ENCODE results near the gene OR8B3. TPM values are rescaled to one million over a fixed set of nuclear protein-coding genes. Genes with fewer than 3 reads are reported as not detected.

Gene OR8B3
- total RNA-seq, 1 experiment from 2014 or later, result not detected

GRCh38 chr11:124434699-124435098 is 35.9 kb upstream of the OR8B3 start:
- ATAC-seq, result no peak
- TF ChIP-seq NFYB (CRISPR knock-in tag; conservative IDR thresholded peaks at IDR 0.05; ENCODE audit: low read depth) (no peak), EMX1 (CRISPR knock-in tag; IDR thresholded peaks at IDR 0.05) (no peak), ATF2 (CRISPR knock-in tag; IDR thresholded peaks at IDR 0.05; ENCODE audit: borderline replicate concordance, low read depth) (no peak), ZNF121 (CRISPR knock-in tag; IDR thresholded peaks at IDR 0.05) (no peak), ETV6 (CRISPR knock-in tag; IDR thresholded peaks at IDR 0.05) (no peak), NR1H2 (CRISPR knock-in tag; IDR thresholded peaks at IDR 0.05) (no peak), AR (CRISPR knock-in tag; IDR thresholded peaks at IDR 0.05) (no peak), ZBTB43 (CRISPR knock-in tag; IDR thresholded peaks at IDR 0.05) (no peak)
- no peak overlapping the region for H3K4me3 Mint-ChIP-seq

GRCh38 chr11:124429599-124429998 is 30.8 kb upstream of the OR8B3 start:
- no peak overlapping the region for H3K4me3 Mint-ChIP-seq
- H3K36me3 Mint-ChIP-seq, result no peaks in the 10 kb centered on the region; the same call in 1 of the 2 replicates
- H3K27ac Mint-ChIP-seq, result no peak overlapping the region
- ChIA-PET CTCF (no interaction called here), POLR2A (no interaction called here)
- no peaks in the 10 kb centered on the region for H3K4me1 Mint-ChIP-seq
- peaks cover 8% of the 10 kb centered on the region for H3K9me3 Mint-ChIP-seq
- H3K27me3 Mint-ChIP-seq (ENCODE audit: low read depth), result no peaks in the 10 kb centered on the region; the same call in 1 of the 2 replicates
- ATAC-seq (no peak), DNase-seq (ENCODE audit: low spot score) (no peak)
- TF ChIP-seq PREB (CRISPR knock-in tag; IDR thresholded peaks at IDR 0.05; ENCODE audit: borderline replicate concordance) (no peak), AR (CRISPR knock-in tag; IDR thresholded peaks at IDR 0.05) (no peak), FOXP1 (CRISPR knock-in tag; IDR thresholded peaks at IDR 0.05; ENCODE audit: borderline replicate concordance) (no peak), ZNF671 (CRISPR knock-in tag; IDR thresholded peaks at IDR 0.05) (no peak), JAZF1 (CRISPR knock-in tag; IDR thresholded peaks at IDR 0.05) (no peak), KAT7 (CRISPR knock-in tag; IDR thresholded peaks at IDR 0.05; ENCODE audit: borderline replicate concordance) (no peak), HMGA2 (CRISPR knock-in tag; IDR thresholded peaks at IDR 0.05) (no peak), ZNF317 (CRISPR knock-in tag; IDR thresholded peaks at IDR 0.05; ENCODE audit: borderline replicate concordance, low read depth) (no peak), ZBTB21 (CRISPR knock-in tag; IDR thresholded peaks at IDR 0.05; ENCODE audit: borderline replicate concordance) (no peak), E2F1 (CRISPR knock-in tag; IDR thresholded peaks at IDR 0.05) (no peak), GTF2I (CRISPR knock-in tag; conservative IDR thresholded peaks at IDR 0.05) (no peak), ZNF138 (CRISPR knock-in tag; conservative IDR thresholded peaks at IDR 0.05) (no peak), TEAD4 (CRISPR knock-in tag; IDR thresholded peaks at IDR 0.05) (no peak), MLX (CRISPR knock-in tag; IDR thresholded peaks at IDR 0.05) (no peak), ATF2 (CRISPR knock-in tag; IDR thresholded peaks at IDR 0.05; ENCODE audit: borderline replicate concordance, low read depth) (no peak)

More at GRCh38 chr11:124434699-124435098, 35.9 kb upstream of the OR8B3 start:
- ChIA-PET CTCF (no interaction called here), POLR2A (no interaction called here)
- Mint-ChIP-seq H3K4me1 (no peaks in the 10 kb centered on the region), H3K27me3 (ENCODE audit: low read depth) (no peaks in the 10 kb centered on the region; the same call in 1 of the 2 replicates), H3K36me3 (no peaks in the 10 kb centered on the region), H3K9me3 (peaks cover 2% of the 10 kb centered on the region), H3K27ac (no peak overlapping the region)
- DNase-seq (ENCODE audit: low spot score), result no peak
